NCI-H748 (cell line): ENCODE measurements around the gene CNTFR.

Source experiments
- DNase-seq: peaks from one replicate; lab custom pipeline; 2025; ENCODE audit not compliant: unreplicated experiment; lab: John Stamatoyannopoulos, UW

The CNTFR gene

DNA sequence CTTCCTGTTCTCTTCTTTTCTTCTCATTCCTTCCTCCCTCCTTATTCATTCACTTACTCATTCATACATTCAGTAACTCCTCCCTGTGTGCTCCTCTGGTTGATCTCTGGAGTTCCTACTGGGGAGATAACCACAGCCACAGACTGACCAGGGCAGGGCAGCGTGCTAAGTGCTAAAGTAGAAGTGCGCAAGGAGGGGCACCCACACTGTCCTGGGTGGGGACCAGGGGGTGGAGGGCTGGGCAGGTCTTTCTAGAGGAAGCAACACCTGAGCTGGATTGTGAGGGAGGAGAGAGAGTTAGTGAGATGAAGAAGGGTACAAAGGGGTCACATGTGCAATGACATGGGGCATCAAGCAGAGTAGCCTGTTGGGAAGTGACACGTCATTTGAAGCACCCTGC is 80.6 kb downstream of the CNTFR start:
- no peak for DNase-seq

DNA sequence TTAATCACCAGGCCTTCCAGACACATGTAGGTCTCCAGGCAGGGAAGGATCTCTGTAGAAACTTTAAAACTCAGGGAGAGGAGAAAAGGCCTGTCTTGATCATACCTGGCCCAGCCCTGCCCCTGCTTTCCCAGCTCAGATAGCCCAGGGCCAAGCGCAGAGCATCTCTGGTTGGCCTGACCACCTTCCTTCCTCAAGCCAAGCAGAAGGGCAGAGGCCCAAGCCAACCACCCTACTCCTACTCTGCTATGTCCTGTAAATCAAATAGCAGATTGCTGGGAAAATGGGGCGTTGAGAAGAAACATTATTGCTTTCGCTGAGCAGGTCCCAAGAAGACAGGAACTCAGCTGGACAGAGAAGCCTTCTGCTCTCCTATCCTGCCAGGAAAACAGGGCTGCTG is 81.1 kb downstream of the CNTFR start:
- DNase-seq, result no peak

DNA sequence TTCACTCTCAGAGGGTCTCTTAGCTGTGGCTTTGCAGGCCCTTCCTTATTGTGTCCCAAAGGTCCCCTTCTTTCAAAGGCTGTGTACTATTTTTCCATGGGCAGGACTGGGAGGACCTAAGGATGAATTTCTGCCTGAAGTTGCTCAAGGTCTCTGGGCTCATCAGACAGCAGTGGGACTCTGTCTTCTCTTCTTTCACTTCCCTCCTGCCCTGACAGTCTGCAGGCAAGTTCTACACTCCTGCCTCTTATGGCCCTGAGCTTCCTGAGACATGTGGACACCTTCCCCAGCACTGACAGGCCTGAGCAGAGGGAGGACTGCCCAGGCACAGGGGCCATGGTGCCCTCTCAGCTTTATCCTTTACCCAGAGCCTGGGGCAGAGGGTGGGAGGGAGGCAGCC is 81.6 kb downstream of the CNTFR start:
- DNase-seq, result no peak

DNA sequence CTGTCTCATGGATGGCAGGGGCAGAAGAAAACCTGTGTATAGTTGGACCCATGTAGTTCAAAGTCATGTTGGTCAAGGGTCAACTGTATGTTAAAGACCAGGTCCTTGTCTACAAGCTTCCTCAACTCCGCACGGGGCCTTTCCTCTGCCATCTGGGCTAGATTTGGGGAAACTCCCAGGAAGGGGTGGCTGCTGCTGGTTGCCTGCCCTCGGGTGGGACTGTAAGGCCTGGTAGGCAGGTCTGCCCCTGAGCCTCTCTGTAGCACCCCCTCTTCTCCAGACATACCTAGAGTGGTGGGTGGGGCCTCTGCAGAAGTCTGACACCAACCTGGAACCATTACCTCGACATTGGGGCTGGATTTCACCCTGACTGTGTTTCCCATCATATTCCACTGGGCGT is 82.0 kb downstream of the CNTFR start:
- no peak for DNase-seq

DNA sequence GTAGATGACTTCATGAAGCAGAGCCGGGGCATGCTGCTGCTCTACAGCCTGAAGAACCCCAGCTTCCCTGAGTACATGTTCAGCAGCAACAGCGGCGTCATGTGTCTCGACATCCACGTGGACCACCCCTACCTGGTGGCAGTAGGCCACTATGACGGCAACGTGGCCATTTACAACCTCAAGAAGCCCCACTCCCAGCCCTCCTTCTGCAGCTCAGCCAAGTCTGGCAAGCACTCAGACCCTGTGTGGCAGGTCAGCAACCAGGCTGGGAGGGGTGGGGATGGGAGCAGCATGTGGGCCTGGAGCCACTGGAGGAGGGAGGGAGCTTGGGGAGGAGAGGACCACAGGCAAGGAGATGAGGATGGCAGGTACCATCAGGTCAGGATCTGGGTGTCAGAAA is 82.9 kb downstream of the CNTFR start:
- no peak for DNase-seq

DNA sequence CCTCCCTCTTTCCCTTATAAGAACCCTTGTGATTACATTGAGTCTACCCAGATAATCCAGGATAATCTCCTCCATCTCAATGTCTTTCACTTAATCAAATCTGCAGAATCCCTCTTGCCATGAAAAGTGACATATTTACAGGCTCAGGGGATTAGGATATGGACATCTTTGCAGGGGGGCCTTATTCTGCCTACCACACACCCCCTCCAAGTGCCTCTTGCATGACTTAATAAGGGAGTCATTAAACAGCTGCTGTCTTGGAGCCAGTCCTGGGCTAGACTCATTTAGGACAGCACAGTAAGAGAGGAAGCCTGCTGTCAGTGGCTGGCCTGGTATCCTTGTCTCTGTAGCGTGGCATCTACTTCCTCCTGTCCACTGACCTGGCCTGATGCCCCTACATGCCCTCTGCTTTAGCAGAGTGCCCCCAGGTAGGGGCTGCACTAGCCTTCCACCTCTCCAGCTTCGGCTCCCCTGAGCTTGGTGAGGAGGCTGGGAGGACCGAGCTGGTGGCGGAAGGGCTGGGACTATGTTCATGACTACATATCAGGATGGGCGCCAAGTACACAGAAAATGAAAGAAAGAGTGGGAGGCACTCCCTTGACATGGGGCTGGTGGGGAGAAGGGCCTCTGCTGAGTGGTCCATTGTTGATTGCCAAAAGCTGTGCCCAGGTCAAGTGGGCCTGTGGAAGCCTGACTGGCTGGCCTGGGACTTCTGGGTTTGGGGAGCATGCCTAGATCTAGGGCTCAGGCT is 84.0 kb downstream of the CNTFR start:
- no peak for DNase-seq

DNA sequence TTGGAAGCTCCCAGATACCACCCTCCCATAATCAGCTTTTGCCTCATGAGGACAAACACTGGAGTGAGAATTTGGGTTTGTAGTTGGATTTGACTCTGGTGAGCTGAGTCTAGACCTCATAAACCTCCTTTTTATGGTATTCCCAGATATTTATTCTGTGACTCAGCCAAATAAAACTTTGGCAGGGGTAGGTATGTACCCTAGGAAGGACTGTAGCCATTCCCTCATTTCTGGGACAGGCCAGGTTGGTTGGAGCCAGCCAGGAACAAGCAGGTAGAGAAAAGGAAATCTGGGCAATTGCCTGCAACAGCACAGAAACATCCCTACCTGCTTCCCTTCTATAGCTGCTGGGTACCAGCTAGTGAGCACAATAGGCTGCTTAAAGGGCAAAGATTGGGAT is 86.1 kb downstream of the CNTFR start:
- no peak for DNase-seq

DNA sequence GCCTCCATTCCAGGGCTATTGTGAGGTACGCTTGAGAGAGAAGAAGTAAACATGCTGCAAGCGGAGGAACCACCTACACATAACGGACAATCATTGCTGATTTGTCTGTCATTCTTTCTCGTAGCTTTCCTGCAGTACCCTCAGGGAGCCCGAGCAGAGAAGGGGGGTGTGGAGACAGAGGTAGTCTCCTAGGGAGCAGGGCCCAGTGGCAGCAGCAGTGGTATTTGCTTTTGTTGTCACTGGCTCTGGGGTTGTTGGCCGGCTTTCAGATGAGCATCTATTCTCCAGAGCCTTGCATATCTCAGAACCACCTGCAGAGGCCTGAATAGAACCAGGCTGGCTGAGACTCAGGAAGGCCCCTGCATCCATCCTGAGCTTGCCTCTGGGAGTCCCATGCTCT is 86.6 kb downstream of the CNTFR start:
- no peak for DNase-seq

DNA sequence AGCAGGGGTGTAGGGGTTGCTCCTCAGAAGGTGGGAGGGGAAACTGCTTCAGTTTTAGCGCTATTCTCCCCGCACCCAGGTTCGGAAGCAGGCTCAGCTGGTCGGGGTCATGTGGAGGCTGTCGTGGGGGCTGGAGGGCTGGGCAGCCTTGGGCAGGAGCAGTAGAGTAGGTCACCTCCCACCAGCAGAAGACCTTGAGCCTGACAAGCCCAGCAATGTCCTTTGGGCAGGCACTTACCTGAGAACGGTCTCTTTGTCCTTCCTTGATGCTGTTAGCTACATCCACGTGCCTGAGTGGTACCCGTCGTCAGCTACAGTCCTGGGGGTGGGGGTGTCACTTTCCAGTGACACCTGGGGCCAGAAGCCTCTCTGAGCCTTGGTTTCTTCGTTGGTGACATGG is 87.1 kb downstream of the CNTFR start:
- DNase-seq, result no peak

DNA sequence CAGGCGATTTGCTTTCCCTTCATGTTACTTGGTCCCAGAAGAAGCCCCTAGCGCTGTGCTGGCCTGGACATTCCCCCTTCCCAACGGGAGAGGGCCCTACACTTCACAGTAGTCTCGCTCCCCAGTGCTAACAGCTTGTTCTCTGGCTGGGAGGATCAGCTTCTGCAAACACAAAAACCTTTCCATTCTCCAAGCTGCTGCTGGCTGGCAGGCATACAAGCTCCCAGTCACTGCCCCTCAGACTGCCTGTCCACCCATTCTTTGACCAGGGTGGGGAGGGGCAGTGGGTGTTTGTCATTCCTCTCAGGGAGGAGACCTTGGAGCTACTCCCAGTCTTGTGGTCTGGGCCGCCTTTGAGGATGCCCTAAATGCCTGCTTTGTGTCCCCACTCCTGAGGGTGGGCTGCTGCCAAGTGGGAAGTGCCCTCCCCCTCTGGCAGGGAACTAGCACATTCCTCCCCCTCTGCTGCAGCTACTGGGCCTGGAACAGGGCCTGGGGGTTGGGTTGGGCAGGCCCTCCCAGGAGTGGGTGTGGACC is 87.6 kb downstream of the CNTFR start:
- DNase-seq, result peak; percentile 22
